Cardiac muscle cell (in vitro differentiated cells and primary cell): Measurements from ENCODE around the gene SBNO2. TPM values are rescaled to one million over a fixed set of nuclear protein-coding genes. Genes with fewer than 3 reads are reported as not detected.
A peak's percentile ranks its signal among the peaks of the same experiment; 100 is the strongest.

Experiments
- DNase-seq, 2 donors: peaks; one replicate each; pipeline versions ENCODE4 v3.0.0 to v3.0.0-alpha.2; 2010 to 2017; ENCODE audit warnings: low read depth in 1 of 2, low spot score in 1 of 2
- H3K27ac ChIP-seq: fragments of 200-600 bp; sonication (generic); 2 replicates; pipeline ENCODE4 v1.5.1; 2016
- H3K27me3 ChIP-seq: fragments of 200-600 bp; sonication (generic); 2 replicates; pipeline ENCODE4 v1.6.0; 2016; ENCODE audit warnings: control low read depth
- H3K36me3 ChIP-seq: fragments of 200-600 bp; sonication (generic); 2 replicates; pipeline ENCODE4 v1.5.1; 2016; ENCODE audit warnings: control low read depth
- H3K4me1 ChIP-seq: fragments of 200-600 bp; sonication (generic); 2 replicates; pipeline ENCODE4 v1.8.1; 2017; ENCODE audit warnings: low read depth, mild to moderate bottlenecking, mixed run types
- H3K4me3 ChIP-seq: fragments of 200-600 bp; sonication (generic); 2 replicates; pipeline ENCODE4 v1.5.1; 2016; ENCODE audit warnings: mild to moderate bottlenecking
- H3K9me3 ChIP-seq: fragments of 200-600 bp; sonication (generic); 2 replicates; pipeline ENCODE4 v1.5.1; 2017; ENCODE audit warnings: low read depth, mild to moderate bottlenecking, control low read depth
- CTCF ChIP-seq: IDR thresholded peaks from 2 replicates; pipeline ENCODE4 v1.5.1; 2012; ENCODE audit warnings: low read depth, mild to moderate bottlenecking, low read length
- polyA plus RNA-seq: library from polyadenylated mRNA; unstranded; fragments of >200 nt; fragmentation: Nextera tagmentation; extraction: Ambion mirVana; gene quantifications from 2 replicates; pipeline ENCODE4 v1.2.1, GENCODE V29; 2016
- total RNA-seq: library from RNA; depleted of rRNA; stranded (reverse); fragments of >200 nt; gene quantifications from 2 replicates; pipeline ENCODE4 v1.2.3, GENCODE V29; 2016

Gene SBNO2
- total and polyA plus RNA-seq, 2 experiments from 2014 or later: 11.8 to 28.5 TPM

GRCh38 chr19:1089891-1090290, 84.2 kb downstream of the SBNO2 start:
- DNase-seq: no peak
- Histone ChIP-seq H3K9me3 (no peaks in the 10 kb centered on the region), H3K27ac (no peak overlapping the region), H3K4me3 (no peak overlapping the region), H3K27me3 (no peaks in the 10 kb centered on the region), H3K4me1 (peaks cover 6% of the 10 kb centered on the region), H3K36me3 (peaks cover 24% of the 10 kb centered on the region)
- no peak for TF ChIP-seq CTCF

- TF ChIP-seq CTCF: no peak
- Histone ChIP-seq H3K4me3 (no peak overlapping the region), H3K27me3 (no peaks in the 10 kb centered on the region), H3K4me1 (peaks cover 5% of the 10 kb centered on the region), H3K36me3 (peaks cover 24% of the 10 kb centered on the region), H3K27ac (no peak overlapping the region), H3K9me3 (no peaks in the 10 kb centered on the region)
- no peak for DNase-seq
Measured at GRCh38 chr19:1089126-1089771, 84.8 kb downstream of the SBNO2 start.

DNA sequence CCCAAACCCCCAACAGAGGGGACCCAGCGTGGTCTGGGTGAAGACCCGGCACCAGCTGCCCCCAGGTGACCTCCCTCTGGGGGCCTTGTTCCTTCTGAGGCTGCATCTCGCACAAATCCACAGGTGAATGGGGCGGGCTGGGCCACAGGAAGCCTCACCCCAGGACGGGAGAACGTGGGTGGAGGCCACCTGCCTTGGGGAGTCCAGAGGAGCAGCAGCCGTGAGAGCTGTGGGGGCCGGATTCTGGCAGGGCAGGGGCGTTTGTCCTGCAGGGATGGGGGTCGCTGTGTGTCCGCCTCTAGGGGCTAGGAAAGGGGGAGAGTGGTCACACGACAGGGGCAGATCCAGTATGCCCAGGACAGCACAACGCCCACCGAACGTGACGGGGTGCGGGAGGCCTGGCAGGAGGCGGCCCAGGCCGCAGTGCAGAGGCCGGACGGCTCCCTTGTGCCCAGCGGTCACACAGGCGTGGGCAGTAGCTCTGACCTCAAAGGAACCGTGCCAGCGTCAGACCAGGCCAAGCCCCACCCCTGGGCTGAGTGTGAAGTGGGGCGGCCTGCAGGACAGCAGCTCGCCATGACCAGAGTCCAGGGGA, 85.6 kb downstream of the SBNO2 start:
- no peaks in the 10 kb centered on the region for H3K9me3 ChIP-seq
- H3K27ac ChIP-seq: no peak overlapping the region
- no peak for TF ChIP-seq CTCF
- peaks cover 24% of the 10 kb centered on the region for H3K36me3 ChIP-seq
- no peaks in the 10 kb centered on the region for H3K27me3 ChIP-seq
- H3K4me1 ChIP-seq: no peaks in the 10 kb centered on the region
- H3K4me3 ChIP-seq: no peak overlapping the region
- no peak for DNase-seq

DNA sequence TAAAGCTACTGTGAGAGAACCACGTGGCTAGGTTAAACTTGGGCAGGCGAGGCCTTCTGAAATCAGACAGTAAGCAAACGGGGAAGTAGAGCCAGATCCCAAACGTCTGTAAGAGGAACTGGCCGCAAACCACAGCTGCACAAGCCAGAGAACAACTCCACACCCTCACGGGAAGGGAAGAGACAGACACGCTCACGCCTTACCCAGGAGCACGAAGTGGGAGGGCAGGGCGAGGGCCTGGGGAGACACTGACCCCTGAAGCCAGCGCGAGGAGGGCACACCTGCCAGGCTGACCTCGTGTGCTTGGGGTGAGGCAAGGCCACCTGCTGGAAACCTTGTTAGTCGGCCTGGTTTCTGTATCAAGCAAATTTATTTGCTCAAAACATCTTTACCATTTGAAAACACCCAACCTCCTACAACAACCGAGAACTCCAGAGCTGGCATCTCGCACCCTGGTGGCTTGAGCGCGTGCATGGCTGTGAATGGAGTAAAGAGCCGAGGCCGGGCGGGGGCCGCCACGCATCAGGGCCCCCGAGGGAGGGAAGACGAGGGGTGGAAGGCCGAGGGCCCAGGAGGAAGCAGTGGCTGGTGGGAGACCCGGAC, 86.2 kb downstream of the SBNO2 start:
- Histone ChIP-seq H3K27me3 (no peaks in the 10 kb centered on the region), H3K36me3 (peaks cover 24% of the 10 kb centered on the region), H3K4me1 (no peaks in the 10 kb centered on the region), H3K9me3 (no peaks in the 10 kb centered on the region), H3K4me3 (no peak overlapping the region), H3K27ac (no peak overlapping the region)
- TF ChIP-seq CTCF: no peak
- no peak for DNase-seq

GRCh38 chr19:1086613-1087012, 87.5 kb downstream of the SBNO2 start:
- no peak for TF ChIP-seq CTCF
- H3K27ac ChIP-seq: peak overlapping the region; percentile 23
- H3K9me3 ChIP-seq: no peaks in the 10 kb centered on the region
- H3K36me3 ChIP-seq: peaks cover 20% of the 10 kb centered on the region
- DNase-seq: no peak
- H3K4me1 ChIP-seq: no peaks in the 10 kb centered on the region
- no peaks in the 10 kb centered on the region for H3K27me3 ChIP-seq
- no peak overlapping the region for H3K4me3 ChIP-seq
